Myocyte (in vitro differentiated cells): Measurements from ENCODE around the gene C2. TPM values are rescaled to one million over a fixed set of nuclear protein-coding genes. Genes with fewer than 3 reads are reported as not detected.
"Not testable (repeated sequence)": the region's sequence is repeated elsewhere in the genome, so short reads cannot be mapped to it uniquely, and the experiment has no call there.

Source experiments
- DNase-seq: peaks from one replicate; pipeline ENCODE4 v3.0.0-alpha.2; 2012; ENCODE audit warnings: low read depth
- total RNA-seq: library from RNA; depleted of rRNA; stranded (reverse); fragments of >200 nt; gene quantifications from 2 replicates; pipeline ENCODE4 v1.2.3, GENCODE V29; 2014

C2 gene
- total RNA-seq, 1 donor from 2014 or later, result 7.0 TPM

- peak; percentile 42 for DNase-seq
Observed at GRCh38 chr6:31898383-31899011, 29.0 kb upstream of the C2 start.

GRCh38 chr6:31899215-31899614 is 28.3 kb upstream of the C2 start:
- no peak for DNase-seq

GRCh38 chr6:31899882-31900722 is 27.4 kb upstream of the C2 start:
- no peak for DNase-seq

GRCh38 chr6:31900917-31901414 is 26.6 kb upstream of the C2 start:
- DNase-seq, result peak; percentile 55

- peak; percentile 50 for DNase-seq
Observed at GRCh38 chr6:31901415-31901952, 26.0 kb upstream of the C2 start.

- peak; percentile 97 for DNase-seq
Observed at GRCh38 chr6:31901953-31902643, 25.4 kb upstream of the C2 start, which contains the start of gene ZBTB12. Gene ZBTB12 (minus strand): TSS chr6:31902086. CDS start chr6:31901305, 781 bp downstream.

GRCh38 chr6:31903957-31904356 is 23.6 kb upstream of the C2 start:
- no peak for DNase-seq

GRCh38 chr6:31905041-31905440 is 22.5 kb upstream of the C2 start:
- no peak for DNase-seq

- no peak for DNase-seq
Observed at GRCh38 chr6:31906122-31906521, 21.4 kb upstream of the C2 start.

GRCh38 chr6:31906727-31907126 is 20.8 kb upstream of the C2 start:
- not testable (repeated sequence) for DNase-seq

GRCh38 chr6:31907158-31907813 is 20.2 kb upstream of the C2 start:
- peak; percentile 43 for DNase-seq

GRCh38 chr6:31908255-31908654 is 19.3 kb upstream of the C2 start:
- DNase-seq, result not testable (repeated sequence)

- DNase-seq, result no peak
Observed at GRCh38 chr6:31908791-31909190, 18.7 kb upstream of the C2 start.

- DNase-seq, result not testable (repeated sequence)
Observed at GRCh38 chr6:31909298-31909697, 18.2 kb upstream of the C2 start.

- no peak for DNase-seq
Observed at GRCh38 chr6:31911826-31912585, 15.5 kb upstream of the C2 start.

GRCh38 chr6:31915351-31915750 is 12.2 kb upstream of the C2 start:
- no peak for DNase-seq

- DNase-seq, result no peak
Observed at GRCh38 chr6:31915756-31916155, 11.8 kb upstream of the C2 start.

- no peak for DNase-seq
Observed at GRCh38 chr6:31918069-31918720, 9.3 kb upstream of the C2 start.

- no peak for DNase-seq
Observed at GRCh38 chr6:31919624-31920303, 7.8 kb upstream of the C2 start.
